Measurements from ENCODE around the gene SMIM29.

The SMIM29 gene

DNA sequence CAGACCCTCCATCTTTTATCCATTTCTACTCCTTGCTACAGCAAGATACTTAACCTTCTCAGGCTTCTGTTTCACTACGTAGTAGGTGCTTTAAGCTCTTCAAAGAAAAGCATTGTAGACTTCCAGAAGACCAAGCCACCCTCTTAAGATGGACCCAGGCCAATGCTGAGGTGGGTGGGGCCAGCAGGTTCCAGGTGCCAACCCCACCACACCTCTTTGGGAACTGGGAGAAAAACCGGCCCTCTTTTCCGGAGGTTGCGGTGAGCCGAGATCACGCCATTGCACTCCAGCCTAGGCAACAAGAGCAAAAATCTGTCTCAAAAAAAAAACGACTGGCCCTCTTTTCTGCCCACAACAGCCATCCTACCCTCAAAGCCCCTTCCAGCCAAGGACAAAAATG lies 22.7 kb downstream of the SMIM29 start:
- H3K27me3 ChIP-seq (ENCODE audit: control insufficient read depth, low read length) = no peaks in the 10 kb centered on the region
- no peaks in the 10 kb centered on the region for H4K20me1 ChIP-seq (ENCODE audit: control insufficient read depth, insufficient read depth, low read depth, low read length)
- H3F3A ChIP-seq (ENCODE audit: control insufficient read depth, insufficient read depth) = no peaks in the 10 kb centered on the region
- H3K4me3 ChIP-seq (ENCODE audit: low read length) = no peak overlapping the region
- no peak for TF ChIP-seq EZH2phosphoT487 (IDR thresholded peaks at IDR 0.05; ENCODE audit: borderline replicate concordance, low read length)
- TF ChIP-seq, protein P1, sequence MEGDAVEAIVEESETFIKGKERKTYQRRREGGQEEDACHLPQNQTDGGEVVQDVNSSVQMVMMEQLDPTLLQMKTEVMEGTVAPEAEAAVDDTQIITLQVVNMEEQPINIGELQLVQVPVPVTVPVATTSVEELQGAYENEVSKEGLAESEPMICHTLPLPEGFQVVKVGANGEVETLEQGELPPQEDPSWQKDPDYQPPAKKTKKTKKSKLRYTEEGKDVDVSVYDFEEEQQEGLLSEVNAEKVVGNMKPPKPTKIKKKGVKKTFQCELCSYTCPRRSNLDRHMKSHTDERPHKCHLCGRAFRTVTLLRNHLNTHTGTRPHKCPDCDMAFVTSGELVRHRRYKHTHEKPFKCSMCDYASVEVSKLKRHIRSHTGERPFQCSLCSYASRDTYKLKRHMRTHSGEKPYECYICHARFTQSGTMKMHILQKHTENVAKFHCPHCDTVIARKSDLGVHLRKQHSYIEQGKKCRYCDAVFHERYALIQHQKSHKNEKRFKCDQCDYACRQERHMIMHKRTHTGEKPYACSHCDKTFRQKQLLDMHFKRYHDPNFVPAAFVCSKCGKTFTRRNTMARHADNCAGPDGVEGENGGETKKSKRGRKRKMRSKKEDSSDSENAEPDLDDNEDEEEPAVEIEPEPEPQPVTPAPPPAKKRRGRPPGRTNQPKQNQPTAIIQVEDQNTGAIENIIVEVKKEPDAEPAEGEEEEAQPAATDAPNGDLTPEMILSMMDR (IDR thresholded peaks at IDR 0.05; ENCODE audit: low read depth, low read length, poor library complexity, severe bottlenecking) = no peak
- no peaks in the 10 kb centered on the region for H3K79me2 ChIP-seq (ENCODE audit: control insufficient read depth, low read length)
- no peak overlapping the region for H3K4me2 ChIP-seq (ENCODE audit: low read length)
- no peak overlapping the region for H3K27ac ChIP-seq (ENCODE audit: low read depth, low read length)
- peaks cover 44% of the 10 kb centered on the region for H3K4me1 ChIP-seq (ENCODE audit: control insufficient read depth, low read length)
- no peaks in the 10 kb centered on the region for H3K9me2 ChIP-seq (replicated peaks; ENCODE audit: control insufficient read depth, low read length)
- H3K36me3 ChIP-seq (ENCODE audit: control insufficient read depth, low read length) = no peaks in the 10 kb centered on the region
- no peaks in the 10 kb centered on the region for H3K9me3 ChIP-seq (ENCODE audit: control insufficient read depth, insufficient read depth, low read length)

DNA sequence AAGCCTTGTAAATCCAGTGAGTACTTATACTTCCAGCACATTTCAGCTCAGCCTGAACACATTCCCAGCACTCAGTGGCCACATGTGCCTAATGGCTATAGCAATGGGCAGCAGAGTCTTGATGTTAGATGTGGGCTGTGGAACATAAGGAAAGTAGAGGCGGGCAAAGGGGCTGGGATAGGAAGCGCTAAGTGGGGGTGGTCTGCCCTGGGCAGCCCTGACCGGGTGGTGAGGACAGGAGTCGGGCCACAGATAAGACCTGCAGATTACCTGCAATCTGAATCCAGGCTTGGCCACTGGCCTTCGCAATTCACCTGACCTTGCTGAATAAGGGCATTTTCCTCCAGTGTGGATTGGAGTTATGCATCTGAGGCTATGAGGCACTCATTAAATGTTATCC lies 23.3 kb downstream of the SMIM29 start:
- no peak overlapping the region for H3K27ac ChIP-seq (ENCODE audit: low read depth, low read length)
- TF ChIP-seq, protein P1 (IDR thresholded peaks at IDR 0.05; ENCODE audit: low read depth, low read length, poor library complexity, severe bottlenecking) = no peak
- no peak for TF ChIP-seq EZH2phosphoT487 (IDR thresholded peaks at IDR 0.05; ENCODE audit: borderline replicate concordance, low read length)
- H3K9me2 ChIP-seq (replicated peaks; ENCODE audit: control insufficient read depth, low read length) = no peaks in the 10 kb centered on the region
- H3F3A ChIP-seq (ENCODE audit: control insufficient read depth, insufficient read depth) = no peaks in the 10 kb centered on the region
- no peaks in the 10 kb centered on the region for H3K27me3 ChIP-seq (ENCODE audit: control insufficient read depth, low read length)
- H3K79me2 ChIP-seq (ENCODE audit: control insufficient read depth, low read length) = no peaks in the 10 kb centered on the region
- no peak overlapping the region for H3K4me2 ChIP-seq (ENCODE audit: low read length)
- peaks cover 49% of the 10 kb centered on the region for H3K4me1 ChIP-seq (ENCODE audit: control insufficient read depth, low read length)
- H3K4me3 ChIP-seq (ENCODE audit: low read length) = no peak overlapping the region
- H4K20me1 ChIP-seq (ENCODE audit: control insufficient read depth, insufficient read depth, low read depth, low read length) = no peaks in the 10 kb centered on the region
- H3K9me3 ChIP-seq (ENCODE audit: control insufficient read depth, insufficient read depth, low read length) = no peaks in the 10 kb centered on the region
- H3K36me3 ChIP-seq (ENCODE audit: control insufficient read depth, low read length) = no peaks in the 10 kb centered on the region

DNA sequence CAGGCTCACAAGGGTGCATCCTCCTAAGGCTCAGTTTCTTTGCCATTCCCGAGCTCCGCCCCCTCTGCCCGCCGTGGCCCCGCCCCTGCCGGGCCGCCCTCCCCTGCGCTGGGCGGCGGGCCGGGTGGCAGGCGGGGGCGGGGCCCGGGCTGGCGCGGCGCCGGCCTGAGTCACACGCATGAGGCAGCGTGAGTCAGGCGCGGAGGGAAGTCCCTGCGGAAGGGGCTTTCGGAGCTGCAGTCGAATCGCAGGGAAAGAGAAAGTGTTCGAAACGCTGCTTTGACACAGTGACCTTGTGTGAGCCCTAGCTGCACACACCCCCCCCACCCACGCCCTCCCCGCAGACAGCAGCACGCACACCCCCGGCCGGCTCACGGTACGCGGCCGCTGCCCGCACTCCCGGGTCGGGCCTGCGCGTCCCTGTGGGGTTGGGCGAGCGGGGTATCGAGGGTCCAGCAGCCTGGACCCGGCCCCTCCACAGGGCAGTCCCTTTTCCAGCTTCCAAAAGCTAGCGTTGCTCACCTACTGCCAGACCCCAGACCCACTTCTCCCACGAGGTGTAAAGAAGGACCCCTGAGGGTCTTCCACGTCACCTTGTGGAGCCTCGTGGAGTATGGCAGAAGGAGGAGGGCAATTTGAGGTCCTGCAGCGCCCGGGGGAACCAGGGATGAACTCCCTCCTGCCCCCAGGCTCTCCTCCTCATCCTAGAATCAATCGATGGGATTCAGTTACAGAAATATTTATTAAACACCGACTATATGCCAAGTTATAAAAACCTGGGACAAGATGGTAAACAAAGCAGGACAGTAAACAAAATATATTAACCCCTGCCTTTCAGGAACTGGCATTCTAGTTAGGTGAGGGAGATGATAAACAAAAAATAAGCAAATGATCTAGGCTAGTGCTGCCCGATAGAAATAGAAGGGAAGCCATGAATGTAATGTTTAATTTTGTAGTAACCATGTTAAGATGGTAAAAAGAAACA lies 24.6 kb downstream of the SMIM29 start:
- no peaks in the 10 kb centered on the region for H3K9me2 ChIP-seq (replicated peaks; ENCODE audit: control insufficient read depth, low read length)
- no peaks in the 10 kb centered on the region for H4K20me1 ChIP-seq (ENCODE audit: control insufficient read depth, insufficient read depth, low read depth, low read length)
- H3K9me3 ChIP-seq (ENCODE audit: control insufficient read depth, insufficient read depth, low read length) = no peaks in the 10 kb centered on the region
- H3K4me2 ChIP-seq (ENCODE audit: low read length) = peak overlapping the region; percentile 97
- H3K4me3 ChIP-seq (ENCODE audit: low read length) = peak overlapping the region; percentile 81
- H3K27ac ChIP-seq (ENCODE audit: low read depth, low read length) = peak overlapping the region; percentile 48
- no peaks in the 10 kb centered on the region; the same call in 1 of the 2 replicates for H3F3A ChIP-seq (ENCODE audit: control insufficient read depth, insufficient read depth)
- TF ChIP-seq EZH2phosphoT487 (IDR thresholded peaks at IDR 0.05; ENCODE audit: borderline replicate concordance, low read length) = no peak
- no peaks in the 10 kb centered on the region for H3K36me3 ChIP-seq (ENCODE audit: control insufficient read depth, low read length)
- H3K27me3 ChIP-seq (ENCODE audit: control insufficient read depth, low read length) = no peaks in the 10 kb centered on the region
- peaks cover 58% of the 10 kb centered on the region for H3K4me1 ChIP-seq (ENCODE audit: control insufficient read depth, low read length)
- H3K79me2 ChIP-seq (ENCODE audit: control insufficient read depth, low read length) = no peaks in the 10 kb centered on the region

Measured in DOHH2 (cell line).